Renal cortex interstitium (tissue), 11 donors: ENCODE data around the gene CHURC1. TPM values are rescaled to one million over a fixed set of nuclear protein-coding genes. Genes with fewer than 3 reads are reported as not detected.
A peak's percentile ranks its signal among the peaks of the same experiment; 100 is the strongest.

Source experiments
- DNase-seq, 11 donors: peaks; one replicate each; pipeline ENCODE4 v3.0.0-alpha.2; 2013; ENCODE audit warnings: low read depth in 9 of 11, low spot score in 4 of 11; ENCODE audit errors: extremely low read depth in 1 of 11
- polyA plus RNA-seq, 3 donors: library from polyadenylated mRNA; unstranded; fragments of 120-200 nt; gene quantifications; one replicate each; pipeline ENCODE4 v1.2.1, GENCODE V29; 2013; ENCODE audit not compliant: insufficient read length in 3 of 3

CHURC1 gene
- polyA plus RNA-seq, 3 donors = 52.7 to 70.9 (median 56.5) TPM

DNA sequence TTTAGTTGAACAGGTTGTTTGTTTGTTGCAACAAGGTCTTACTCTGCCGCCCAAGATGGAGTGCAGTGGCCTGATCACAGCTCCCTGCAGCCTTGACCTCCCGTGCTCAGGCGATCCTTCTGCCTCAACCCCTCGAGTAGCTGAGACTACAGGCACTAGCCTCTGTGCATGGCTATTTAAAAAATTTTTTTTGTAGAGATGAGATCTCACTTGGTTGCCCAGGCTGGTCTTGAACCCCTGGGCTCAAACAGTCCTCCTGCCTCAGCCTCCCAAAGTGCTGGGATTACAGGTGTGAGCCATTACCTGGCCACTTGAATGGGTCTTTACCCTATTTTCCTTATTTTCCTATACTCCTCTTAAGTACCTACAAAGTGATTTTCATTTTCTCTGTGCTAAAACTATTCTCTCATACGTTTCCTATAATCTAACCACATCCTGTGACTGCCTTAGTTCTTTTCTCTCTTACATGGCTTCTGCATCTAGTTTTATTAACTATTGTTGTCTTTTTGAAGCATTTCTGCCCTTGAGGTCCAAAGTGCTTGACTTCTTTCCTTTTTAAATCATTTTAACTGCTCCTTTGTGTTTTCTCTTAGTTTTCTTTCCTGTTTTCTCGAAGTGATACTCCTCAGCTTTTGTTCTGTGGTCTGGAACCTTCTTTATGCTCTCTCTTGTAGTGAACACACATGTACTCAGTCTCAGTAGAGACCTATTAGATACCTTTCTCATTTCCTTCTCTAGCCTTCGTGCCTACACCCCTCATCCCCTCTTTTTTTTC, 14.2 kb downstream of the CHURC1 start:
- DNase-seq = no peak

DNA sequence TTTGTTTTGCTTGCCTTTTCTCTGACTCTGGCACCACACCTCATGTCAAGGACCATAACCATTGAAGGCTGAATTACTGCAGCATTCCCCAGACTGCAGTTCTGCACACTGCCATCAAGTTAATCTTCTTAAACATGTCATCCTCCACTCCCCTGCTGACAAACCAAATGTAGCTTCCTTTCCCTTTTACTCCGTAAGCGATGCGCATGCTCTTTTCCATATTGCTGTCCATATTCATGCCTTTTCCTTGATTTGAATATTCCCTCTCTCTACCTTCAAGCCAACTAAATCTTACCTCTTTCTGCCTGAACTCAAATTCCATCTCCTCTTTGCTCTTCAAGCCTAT, 14.7 kb downstream of the CHURC1 start:
- DNase-seq = no peak

DNA sequence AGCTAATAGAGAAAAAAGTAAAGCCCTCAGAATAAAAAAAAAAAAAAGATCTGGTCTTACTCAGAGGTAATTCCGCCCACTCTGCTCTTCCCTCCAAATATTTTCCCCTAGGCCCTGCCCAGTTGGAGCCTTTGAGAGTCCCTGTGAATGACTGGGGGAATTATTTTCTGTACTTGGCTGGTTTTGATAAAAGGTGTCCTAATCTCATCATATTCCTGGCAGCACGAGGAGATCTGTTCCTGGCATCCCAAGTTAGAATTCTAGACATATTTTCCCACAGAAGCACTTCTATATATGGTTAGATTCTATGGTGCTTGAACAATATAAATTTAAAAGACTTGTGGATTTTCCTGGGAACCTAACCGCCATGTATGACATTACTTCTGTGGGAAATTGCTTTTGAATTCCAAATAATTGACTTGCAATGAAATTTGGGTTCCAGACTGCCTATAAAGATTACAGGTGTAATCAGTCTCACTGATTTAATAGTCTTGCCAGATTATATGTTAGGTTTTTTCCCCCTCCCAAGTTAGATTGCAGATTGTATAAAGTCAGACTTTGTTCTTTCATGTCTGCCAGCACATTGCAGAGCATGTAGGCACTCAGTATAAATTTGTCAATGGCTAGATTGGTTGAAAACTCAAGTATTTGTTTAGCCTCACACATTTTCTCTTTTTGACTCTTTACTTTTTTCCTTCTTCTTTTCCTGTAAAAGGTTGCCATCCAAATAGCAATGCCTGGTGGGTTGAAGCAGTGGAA, 16.0 kb downstream of the CHURC1 start:
- DNase-seq = no peak

DNA sequence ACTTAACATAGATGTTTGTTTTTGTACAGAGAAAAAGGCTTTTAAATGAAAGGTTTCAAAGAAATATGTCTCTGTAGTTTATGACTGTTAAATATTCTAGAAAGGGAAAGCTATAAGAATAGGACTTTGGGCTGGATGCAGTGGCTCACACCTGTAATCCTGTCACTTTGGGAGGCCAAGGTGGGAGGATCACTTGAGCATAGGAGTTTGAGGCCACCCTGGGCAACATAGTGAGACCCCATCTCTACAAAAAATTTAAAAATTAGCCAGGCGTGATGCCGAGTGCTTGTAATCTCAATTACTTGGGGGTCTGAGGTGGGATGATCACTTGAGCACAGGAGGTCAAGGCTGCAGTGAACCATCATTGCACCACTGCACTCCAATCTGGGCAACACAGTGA, 16.9 kb downstream of the CHURC1 start:
- DNase-seq = no peak

DNA sequence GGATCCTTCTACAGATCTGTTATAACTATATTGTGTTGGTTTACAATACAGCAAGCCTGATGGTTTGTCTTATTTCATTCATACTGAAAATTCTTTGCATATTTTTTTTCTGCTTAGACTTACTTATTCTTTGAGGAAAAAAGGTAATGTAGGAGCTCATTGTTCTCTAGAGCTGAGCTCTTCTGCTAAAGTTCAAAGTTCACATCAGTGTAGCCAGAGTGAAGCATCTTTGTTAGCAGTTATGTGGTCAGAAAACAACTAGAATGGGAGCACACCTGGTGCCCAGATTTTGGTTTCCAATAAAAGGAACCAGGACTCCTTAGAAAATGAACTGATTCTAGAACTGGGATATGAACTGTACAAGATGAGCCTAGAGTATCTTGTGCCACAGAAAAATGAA, 18.0 kb downstream of the CHURC1 start:
- no peak for DNase-seq

DNA sequence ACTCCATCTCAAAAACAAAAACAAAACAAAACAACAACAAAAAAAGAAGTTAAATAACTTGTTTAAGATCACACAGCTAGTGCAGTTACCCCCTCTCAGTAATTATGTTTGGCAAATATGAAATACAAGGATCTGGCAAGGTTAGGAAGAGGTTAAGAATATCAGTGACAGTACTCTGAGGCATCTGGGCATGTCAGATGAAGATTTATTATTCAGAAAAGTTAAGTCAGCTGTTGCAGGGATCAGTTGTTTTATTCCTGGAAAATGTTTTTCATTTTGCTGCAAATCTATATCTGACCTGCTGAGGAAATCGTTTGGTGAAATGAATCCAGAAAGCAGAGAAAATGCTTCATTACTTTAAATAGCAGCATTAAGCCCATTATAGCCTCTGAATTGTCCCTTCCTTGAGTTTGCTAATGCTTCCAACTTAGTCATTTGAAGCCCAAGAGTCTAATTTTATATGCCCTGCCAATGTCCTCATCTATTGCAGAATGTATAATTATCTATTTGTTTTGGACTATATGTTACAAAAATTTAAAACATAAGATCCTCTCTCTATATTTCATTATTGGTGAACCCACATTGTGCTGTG, 20.2 kb downstream of the CHURC1 start:
- no peak for DNase-seq

DNA sequence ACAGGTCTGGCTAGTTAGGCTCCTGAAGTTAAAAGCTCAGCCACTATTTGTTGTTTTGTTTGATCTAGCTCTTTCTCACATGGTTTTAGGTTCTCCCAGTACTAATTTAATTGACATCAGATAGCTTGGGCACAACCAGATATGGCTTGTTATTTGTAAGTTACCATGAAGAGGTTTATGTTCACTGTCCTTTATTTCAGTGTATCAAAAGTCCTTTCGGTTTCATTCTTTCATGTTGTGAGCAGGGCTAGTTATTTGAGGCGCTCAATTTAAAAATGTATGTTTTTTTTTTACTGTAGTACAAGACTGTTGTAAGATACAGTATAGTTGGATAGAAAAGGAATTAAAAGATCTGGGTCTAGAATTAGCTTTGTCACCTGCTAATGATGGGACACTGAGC, 21.3 kb downstream of the CHURC1 start:
- no peak for DNase-seq

DNA sequence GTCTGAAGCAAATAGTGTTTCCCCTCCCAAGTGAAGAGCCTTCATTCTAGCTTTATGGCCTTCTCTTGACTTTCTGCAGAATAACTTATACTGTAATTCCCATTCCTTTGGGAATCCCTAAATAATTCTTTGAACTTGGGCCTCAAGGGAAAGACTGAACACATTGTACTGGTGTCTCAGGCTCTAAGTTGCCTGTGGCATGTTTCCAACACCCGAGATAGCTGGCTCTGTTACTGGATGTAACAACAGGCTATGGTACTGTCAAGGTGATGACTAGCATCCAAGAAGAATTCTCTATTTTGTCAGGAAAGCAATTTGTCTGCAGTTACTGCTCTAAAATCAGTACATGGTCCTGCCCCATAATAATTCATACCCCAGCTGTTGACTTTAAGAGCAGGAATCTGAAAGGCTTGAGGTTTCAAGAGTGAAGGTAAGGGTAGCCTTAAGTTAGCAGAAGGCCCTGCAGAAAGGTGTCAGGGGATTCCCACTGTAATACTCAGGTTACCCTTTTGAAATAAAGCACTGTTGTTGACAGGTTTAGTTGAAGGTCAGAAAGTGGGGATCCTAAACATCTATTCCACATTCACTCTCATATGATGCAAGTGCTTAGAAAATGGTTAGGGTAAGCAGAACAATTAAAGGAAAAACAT, 23.0 kb downstream of the CHURC1 start:
- DNase-seq = no peak

DNA sequence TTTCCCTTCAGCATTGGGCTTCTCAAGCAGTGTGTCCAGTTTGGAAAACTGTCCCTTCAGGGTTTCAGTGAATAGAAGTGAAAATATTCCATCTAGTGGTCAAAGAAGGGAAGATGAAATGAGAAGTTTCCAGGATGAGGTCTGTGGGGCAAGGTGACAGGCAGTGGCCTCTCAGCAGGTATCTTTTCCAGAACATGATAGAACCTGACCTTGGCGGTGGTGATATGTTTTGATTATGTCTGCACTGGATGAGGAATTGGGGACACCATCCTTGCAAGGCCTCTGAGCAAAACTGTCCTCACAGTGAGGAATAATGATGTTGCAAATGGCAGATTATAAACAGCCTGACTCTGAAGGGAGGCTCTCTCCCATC, 23.6 kb downstream of the CHURC1 start:
- peak in 1 of 11 donors; percentile 12 for DNase-seq

DNA sequence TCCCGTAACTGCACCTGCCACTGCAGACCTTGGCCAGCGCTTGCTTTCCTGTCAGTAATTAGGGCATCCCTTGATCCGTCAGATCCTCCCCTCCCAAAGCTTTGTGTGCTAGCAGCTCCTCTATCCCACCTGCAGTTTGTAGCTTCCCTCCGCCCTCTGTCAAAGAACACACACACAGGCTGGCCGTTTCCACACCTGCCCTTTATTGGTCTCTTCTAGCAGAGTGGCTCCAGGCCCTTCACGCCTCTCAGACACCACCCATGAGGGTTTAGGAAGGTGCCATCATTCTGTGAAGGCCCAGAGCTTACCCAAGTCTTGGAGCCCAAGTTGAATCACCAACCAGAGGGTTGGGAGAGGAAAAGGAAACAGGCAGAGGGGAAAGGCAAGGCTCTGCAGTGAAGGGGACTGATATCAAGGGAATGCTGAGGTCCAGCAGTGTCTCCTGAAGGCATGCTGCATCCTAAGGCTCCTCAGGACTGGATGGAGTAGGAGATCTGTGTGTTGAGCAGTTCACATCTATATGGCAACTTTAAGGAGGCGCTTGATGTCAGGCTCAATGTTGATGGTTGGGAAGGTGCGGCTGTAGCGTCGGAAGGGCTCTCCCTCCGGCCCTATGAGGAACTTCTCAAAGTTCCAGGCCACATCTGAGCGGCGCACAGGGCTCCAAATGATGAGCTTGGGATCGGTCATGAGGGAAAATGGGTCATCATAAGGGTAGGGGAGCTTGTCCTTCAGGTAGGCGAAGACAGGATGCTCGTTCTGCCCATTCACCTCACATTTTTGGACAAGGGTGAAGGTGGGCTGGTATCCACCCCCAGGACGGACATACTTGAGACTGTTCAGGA, 24.9 kb downstream of the CHURC1 start:
- DNase-seq = no peak

DNA sequence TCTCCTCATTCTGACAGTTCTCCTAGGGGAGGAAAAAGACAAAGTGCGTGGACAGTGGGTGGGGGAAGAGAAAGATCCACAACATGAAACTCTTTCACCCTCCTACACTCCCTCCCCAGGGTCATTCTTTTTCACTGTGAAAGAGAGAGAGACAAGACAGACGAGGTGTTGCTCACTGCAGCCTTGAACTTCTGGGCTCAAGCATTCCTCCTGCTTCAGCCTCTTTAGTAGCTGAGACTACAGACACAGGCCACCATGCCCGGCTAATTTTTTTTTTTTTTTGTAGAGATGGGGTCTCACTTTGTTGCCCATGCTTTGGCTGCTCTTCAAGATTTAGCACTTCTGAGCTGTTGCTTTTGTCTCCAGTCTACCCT, 25.5 kb downstream of the CHURC1 start:
- DNase-seq = no peak

DNA sequence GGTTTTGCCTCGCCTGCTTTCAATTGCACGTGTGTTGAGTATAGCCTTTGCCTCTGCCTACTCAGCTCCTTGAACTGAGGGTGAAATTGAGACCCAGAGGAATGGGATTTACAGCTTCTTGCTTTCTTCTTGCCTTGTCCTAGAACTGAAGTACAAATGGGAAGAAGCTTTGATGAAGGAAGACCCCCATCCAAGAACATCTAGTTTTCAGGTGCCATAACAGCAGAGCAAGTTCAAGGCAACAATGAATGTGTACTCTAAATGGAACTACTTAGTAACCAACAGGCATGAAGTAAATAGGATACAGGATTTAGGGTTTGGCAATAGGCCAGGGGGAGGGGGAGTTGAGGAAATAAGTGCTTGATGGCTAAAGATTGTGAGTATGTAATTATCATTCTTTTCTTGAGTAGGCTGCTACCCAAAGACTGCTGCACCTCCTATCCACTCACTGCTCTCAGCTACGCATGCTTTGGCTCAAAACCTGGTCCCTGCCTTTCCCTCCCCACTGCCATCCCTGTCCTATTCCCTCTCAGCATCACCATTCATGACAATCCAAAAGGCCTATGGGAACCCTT, 26.2 kb downstream of the CHURC1 start:
- no peak for DNase-seq

DNA sequence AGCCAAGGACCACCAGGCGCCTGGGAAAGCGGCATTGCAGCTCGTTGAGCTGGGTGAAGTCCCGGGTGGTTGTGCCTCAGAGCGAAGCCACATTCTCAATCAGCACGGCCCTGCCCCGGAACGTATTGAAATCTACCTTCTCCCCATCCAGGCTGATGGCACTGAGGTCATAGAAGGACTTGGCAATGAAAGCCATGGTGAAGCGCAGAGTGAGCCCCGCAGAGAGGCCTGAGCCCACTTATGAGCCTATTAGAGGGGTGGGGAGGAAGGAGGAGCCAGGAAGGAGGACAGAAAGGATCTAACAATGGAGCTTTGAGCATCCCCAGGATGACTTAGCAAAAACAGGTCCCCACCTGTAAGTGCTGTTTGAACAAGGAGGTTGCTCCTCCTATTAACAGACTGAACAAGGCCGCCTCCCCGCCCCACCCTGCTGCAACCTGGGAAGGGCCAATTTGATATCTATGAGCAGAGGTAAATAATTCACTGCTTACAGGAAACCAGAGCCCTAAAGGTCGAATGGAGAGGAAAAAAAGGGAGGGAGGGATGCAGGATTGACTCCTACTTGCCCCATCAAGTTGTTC, 28.4 kb downstream of the CHURC1 start, which contains the start of gene GPX2:
TSS of gene GPX2 (minus strand) at position 215 of the 581 bp plus-strand sequence. CDS start at position 196, 19 bp downstream.
- DNase-seq = no peak

DNA sequence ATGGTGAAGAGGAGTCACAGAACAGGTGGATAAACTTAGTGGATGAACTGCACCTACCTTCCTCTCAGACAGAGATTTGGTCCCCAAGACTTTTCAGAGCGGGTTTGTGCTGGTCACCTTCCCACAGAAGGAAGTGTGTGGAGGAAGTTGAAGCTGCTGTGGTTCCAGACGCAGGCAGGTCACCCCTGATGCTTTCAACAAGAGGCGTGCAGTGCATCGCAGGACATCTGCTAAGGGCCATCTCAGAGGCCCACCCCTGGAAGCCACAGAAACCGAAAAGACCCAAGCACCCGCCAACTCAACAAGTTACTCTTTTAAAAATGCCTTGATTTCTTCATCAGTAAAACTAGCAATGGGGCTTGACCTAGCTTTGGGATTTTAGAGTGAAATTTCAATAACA, 29.3 kb downstream of the CHURC1 start:
- no peak for DNase-seq

DNA sequence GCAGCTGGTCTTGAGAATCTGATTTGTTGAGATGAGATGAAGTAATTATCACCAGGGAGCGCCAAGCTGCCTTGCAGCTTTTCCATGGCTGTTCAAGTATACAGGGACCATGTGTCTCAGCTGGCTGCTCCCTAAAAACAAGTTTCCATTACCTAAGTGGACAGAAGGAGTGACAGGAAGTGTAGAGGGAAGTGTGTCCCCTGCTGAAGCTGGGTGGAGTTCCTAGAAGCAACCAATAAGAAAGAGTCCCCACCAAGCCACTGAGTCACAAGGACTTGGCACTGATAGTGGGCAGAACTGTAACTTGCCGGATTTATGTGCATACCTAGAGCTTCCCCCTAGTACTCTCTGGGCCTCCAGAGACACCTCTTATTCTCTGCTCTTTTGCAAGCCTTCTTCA, 29.8 kb downstream of the CHURC1 start:
- no peak for DNase-seq

DNA sequence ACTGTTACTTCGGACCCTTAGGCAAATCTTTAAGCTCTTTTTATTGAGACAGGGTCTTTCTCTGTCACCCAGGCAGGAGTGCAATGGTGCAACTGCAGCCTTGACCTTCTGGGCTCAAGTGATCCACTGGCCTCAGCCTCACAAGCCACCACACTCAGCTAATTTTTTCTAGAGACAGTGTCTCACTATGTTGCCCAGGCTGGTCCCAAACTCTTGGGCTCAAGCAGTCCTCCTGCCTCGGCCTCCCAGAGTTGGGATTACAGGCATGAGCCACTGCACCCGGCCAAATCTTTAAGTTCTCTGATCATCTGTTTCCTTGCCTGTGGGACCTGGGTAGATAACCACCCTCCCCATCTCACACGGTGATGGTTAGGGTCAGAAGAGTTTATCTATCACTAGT, 30.6 kb downstream of the CHURC1 start:
- DNase-seq = no peak

DNA sequence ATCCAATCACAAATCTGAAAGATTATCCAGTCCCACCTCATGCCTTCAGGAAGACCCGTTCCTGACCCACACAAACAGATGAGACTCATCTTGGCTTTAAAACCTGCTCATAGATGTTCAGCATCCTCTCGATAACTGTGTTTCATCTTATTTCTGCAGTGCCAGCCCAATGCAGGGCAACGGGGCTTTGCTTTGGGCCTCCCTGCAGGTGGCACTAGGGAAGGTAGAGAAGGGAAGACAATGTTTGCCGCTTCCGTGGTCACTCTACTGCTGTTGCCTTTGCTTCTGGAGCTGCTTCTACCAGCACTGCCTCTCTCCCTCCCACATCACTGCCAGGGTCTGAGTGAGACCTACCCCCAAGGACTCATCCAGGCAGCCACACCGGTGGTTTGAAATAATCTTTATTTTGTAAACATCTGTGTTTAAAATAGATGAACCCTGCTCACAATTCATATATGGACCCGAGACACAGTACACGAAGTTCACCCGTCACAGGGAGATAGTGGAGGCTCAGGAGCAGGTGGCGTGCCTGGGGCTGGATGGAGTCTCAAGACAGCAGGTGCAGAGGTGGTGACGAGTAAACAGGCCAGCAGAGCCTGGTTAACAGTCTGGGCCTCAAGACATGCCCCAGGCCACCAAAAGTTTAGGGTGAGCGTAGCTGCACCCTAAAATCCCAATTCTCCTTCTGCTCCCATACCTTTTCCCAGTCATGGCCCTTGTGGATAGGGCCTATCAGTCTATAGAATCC, 31.4 kb downstream of the CHURC1 start:
- DNase-seq = no peak
